Small intestine (tissue), 7 donors: ENCODE measurements around the gene SLC1A4. TPM values are rescaled to one million over a fixed set of nuclear protein-coding genes. Genes with fewer than 3 reads are reported as not detected.
"Not testable (repeated sequence)": the region's sequence is repeated elsewhere in the genome, so short reads cannot be mapped to it uniquely, and the experiment has no call there.

Source experiments
- DNase-seq, 2 donors: peaks; one replicate each; pipeline versions ENCODE4 v3.0.0 to v3.0.0-alpha.2; 2013
- FAIRE-seq: peaks from 2 replicates; lab custom pipeline; 2012; peaks lifted over from hg19 to GRCh38; lab: Jason Lieb, UNC
- H3K27ac ChIP-seq, 3 donors: one replicate each; pipeline ENCODE4 v1.5.1; 2013; ENCODE audit warnings: low read length in 2 of 3, mild to moderate bottlenecking in 2 of 3, control low read depth in 1 of 3, inconsistent platforms in 1 of 3, low read depth in 1 of 3, moderate library complexity in 1 of 3
- H3K27me3 ChIP-seq, 3 donors: one replicate each; pipeline ENCODE4 v1.6.1; 2013; ENCODE audit warnings: low read length in 3 of 3, inconsistent platforms in 1 of 3; ENCODE audit not compliant: control insufficient read depth in 3 of 3, insufficient read depth in 3 of 3
- H3K36me3 ChIP-seq, 3 donors: one replicate each; pipeline ENCODE4 v1.6.1; 2013; ENCODE audit warnings: low read length in 3 of 3, inconsistent platforms in 1 of 3, low read depth in 1 of 3, mild to moderate bottlenecking in 1 of 3, moderate library complexity in 1 of 3; ENCODE audit not compliant: control insufficient read depth in 3 of 3, insufficient read depth in 2 of 3
- H3K4me1 ChIP-seq, 3 donors: one replicate each; pipeline ENCODE4 v1.6.1; 2013; ENCODE audit warnings: low read length in 2 of 3, inconsistent platforms in 1 of 3, low read depth in 1 of 3, mild to moderate bottlenecking in 1 of 3, moderate library complexity in 1 of 3; ENCODE audit not compliant: control insufficient read depth in 3 of 3, insufficient read depth in 2 of 3
- H3K4me3 ChIP-seq, 3 donors: one replicate each; pipeline ENCODE4 v1.5.1; 2013; ENCODE audit warnings: low read length in 3 of 3, control low read depth in 1 of 3, inconsistent platforms in 1 of 3, low read depth in 1 of 3, mild to moderate bottlenecking in 1 of 3, moderate library complexity in 1 of 3
- H3K9me3 ChIP-seq, 2 donors: one replicate each; pipeline ENCODE4 v1.6.1; 2013; ENCODE audit warnings: low read depth in 1 of 2, low read length in 1 of 2; ENCODE audit not compliant: control insufficient read depth in 2 of 2, insufficient read depth in 1 of 2
- WGBS, 3 donors: extraction: QIAGEN DNeasy Blood & Tissue Kit; methylation state at CpG; one replicate each; pipeline ENCODE4 v1.1.7; 2013; 5-methylcytosine and 5-hydroxymethylcytosine counted together
- polyA plus RNA-seq, 4 donors: library from polyadenylated mRNA; stranded (reverse) in 3 of 4; unstranded in 1 of 4; fragments of 200-250 nt in 3 of 4; fragments of 120-200 nt in 1 of 4; gene quantifications; one replicate each; pipeline versions ENCODE4 v1.2.1 to v1.2.3, GENCODE V29; 2013
- donor health status: healthy with polysubstance abuse.
- donor health status: control.
- donor health status: control.
- donor health status: Bipolar disorder and iron deficiency.
- donor health status: healthy.

Gene SLC1A4
- polyA plus RNA-seq, 4 donors = 0.67 to 18.7 (median 3.9) TPM

- DNase-seq (no peak), FAIRE-seq (no peak)
- H3K27ac ChIP-seq = no peak overlapping the region
- H3K9me3 ChIP-seq = no peaks in the 10 kb centered on the region
- no peak overlapping the region for H3K4me3 ChIP-seq
- WGBS, 3 donors = 95 to 98% (median 95%) methylated on average over 8 of the region's 8 CpGs
- H3K4me1 ChIP-seq = no peaks in the 10 kb centered on the region
- peaks cover 2 to 34% (median 8%) of the 10 kb centered on the region in 3 donors for H3K36me3 ChIP-seq
- no peaks in the 10 kb centered on the region for H3K27me3 ChIP-seq
These were observed 30.5 kb downstream of the SLC1A4 start for GRCh38 chr2:65019675-65020195.

- FAIRE-seq, H3K4me1 ChIP-seq, H3K27ac ChIP-seq, H3K27me3 ChIP-seq, DNase-seq, H3K4me3 ChIP-seq, H3K9me3 ChIP-seq: not testable (repeated sequence)
- 92 to 99% (median 96%) methylated on average over 1 of the region's 1 CpG for WGBS, 3 donors
- H3K36me3 ChIP-seq = peaks cover 2 to 35% (median 8%) of the 10 kb centered on the region in 3 donors
These were observed 31.1 kb downstream of the SLC1A4 start for GRCh38 chr2:65020251-65020650.

DNA sequence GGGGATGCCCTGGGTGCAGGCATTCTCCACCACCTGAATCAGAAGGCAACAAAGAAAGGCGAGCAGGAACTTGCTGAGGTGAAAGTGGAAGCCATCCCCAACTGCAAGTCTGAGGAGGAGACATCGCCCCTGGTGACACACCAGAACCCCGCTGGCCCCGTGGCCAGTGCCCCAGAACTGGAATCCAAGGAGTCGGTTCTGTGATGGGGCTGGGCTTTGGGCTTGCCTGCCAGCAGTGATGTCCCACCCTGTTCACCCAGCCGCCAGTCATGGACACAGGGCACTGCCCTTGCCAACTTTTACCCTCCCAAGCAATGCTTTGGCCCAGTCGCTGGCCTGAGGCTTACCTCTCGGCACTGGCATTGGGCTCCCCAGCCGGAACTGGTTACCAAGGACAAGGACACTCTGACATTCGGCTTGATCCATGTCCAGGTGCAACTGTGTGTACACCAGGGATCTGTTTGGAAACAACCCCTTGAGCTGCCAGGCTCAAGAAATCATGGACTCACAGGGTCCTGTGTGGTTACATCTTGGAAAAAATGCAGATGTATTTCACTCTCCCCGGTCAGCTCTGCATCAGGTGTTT is 31.8 kb downstream of the SLC1A4 start:
- Histone ChIP-seq H3K36me3 (peaks cover 2 to 35% (median 8%) of the 10 kb centered on the region in 3 donors), H3K27ac (no peak overlapping the region), H3K4me1 (peaks cover 0 to 6% (median 0%) of the 10 kb centered on the region in 3 donors), H3K9me3 (no peaks in the 10 kb centered on the region), H3K4me3 (no peak overlapping the region), H3K27me3 (no peaks in the 10 kb centered on the region)
- WGBS, 3 donors = 94 to 95% (median 95%) methylated on average over 11 of the region's 11 CpGs
- DNase-seq (no peak), FAIRE-seq (no peak)

GRCh38 chr2:65021709-65022108 is 32.5 kb downstream of the SLC1A4 start:
- Histone ChIP-seq H3K4me3 (no peak overlapping the region), H3K36me3 (peaks cover 2 to 35% (median 8%) of the 10 kb centered on the region in 3 donors), H3K27ac (no peak overlapping the region), H3K9me3 (no peaks in the 10 kb centered on the region), H3K27me3 (no peaks in the 10 kb centered on the region), H3K4me1 (peaks cover 0 to 7% (median 0%) of the 10 kb centered on the region in 3 donors)
- WGBS, 3 donors = 68 to 77% (median 75%) methylated on average over 4 of the region's 4 CpGs
- no peak for DNase-seq
- FAIRE-seq = no peak

DNA sequence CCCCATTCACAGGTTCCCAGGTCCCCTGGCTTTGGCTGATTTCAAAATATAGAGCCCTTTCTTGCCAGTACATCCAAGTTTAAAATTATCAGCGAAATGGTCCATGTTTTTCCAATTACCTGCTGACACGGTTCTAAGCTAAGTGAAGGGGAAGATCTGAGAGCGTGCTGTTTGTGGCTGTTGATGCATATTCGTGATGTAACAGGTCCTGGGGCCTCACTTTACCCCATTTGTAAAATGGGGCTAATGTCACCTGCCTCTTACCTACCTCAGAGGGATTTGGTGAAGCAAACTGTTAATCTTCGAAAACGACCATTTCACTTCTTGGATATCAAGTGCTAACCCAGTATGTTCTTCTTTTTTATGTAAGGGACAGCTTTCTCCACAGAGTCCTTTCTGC is 33.0 kb downstream of the SLC1A4 start:
- H3K36me3 ChIP-seq = peaks cover 2 to 35% (median 8%) of the 10 kb centered on the region in 3 donors
- H3K4me3 ChIP-seq = no peak overlapping the region
- DNase-seq (no peak), FAIRE-seq (no peak)
- no peaks in the 10 kb centered on the region for H3K9me3 ChIP-seq
- WGBS, 3 donors = 93 to 94% (median 94%) methylated on average over 6 of the region's 6 CpGs
- H3K27ac ChIP-seq = no peak overlapping the region
- H3K4me1 ChIP-seq = peaks cover 0 to 7% (median 0%) of the 10 kb centered on the region in 3 donors
- H3K27me3 ChIP-seq = no peaks in the 10 kb centered on the region

DNA sequence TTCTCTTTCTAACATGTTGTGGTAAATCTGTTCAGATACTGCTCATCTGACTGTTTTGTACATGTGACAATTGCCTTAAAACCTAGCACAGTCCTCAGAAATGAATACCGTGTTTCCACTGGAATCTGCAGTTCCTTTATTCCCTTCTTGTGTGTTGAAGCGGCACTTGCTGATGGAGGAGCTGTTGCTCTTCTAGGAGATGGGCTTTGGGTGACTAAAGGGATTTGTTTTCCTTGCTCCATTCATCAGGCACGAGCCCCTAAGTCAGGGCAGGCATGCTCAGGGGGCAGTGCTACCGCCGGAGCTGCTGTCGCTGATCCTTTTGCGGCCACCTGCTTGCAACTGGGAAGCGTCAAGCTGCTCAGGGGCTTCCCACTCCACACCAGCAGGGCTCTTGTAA is 34.5 kb downstream of the SLC1A4 start:
- peaks cover 0 to 7% (median 0%) of the 10 kb centered on the region in 3 donors for H3K4me1 ChIP-seq
- peaks cover 2 to 27% (median 4%) of the 10 kb centered on the region in 3 donors for H3K36me3 ChIP-seq
- H3K9me3 ChIP-seq = no peaks in the 10 kb centered on the region
- H3K4me3 ChIP-seq = no peak overlapping the region
- DNase-seq (no peak), FAIRE-seq (no peak)
- H3K27me3 ChIP-seq = no peaks in the 10 kb centered on the region
- 95 to 98% (median 97%) methylated on average over 8 of the region's 8 CpGs for WGBS, 3 donors
- H3K27ac ChIP-seq = no peak overlapping the region

GRCh38 chr2:65024149-65024829 is 35.1 kb downstream of the SLC1A4 start:
- WGBS, 3 donors = 86 to 90% (median 87%) methylated on average over 7 of the region's 7 CpGs

DNA sequence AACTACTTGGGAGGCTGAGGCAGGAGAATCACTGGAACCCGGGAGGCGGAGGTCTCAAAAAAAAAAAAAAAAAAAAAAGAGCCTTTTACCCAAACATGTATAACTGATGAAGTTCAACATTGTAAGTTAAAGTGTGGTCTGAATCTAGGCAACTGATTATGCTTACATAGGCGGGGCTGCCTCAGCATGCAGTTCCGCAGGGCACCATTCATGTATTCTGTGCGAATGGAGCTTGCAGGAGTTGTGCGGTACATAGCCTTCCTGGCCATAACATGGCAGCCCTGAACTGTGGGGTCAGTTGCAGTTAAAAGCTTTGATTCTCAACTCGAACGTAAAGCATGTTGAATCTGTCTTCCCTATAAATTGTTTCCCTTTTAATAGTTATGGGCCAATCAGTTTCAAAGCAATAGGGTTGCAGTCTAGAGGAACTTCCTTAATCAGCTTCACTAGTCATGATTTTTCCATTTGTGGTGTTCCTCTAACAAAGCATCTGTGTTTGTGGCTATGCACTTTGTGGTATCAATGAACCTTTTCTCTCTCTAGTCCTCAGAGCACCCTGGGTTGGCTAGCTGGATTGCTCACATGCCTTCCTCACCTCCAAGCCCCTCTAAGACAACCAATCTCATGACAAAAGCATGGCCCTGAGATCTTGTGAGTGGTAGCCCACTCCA is 36.4 kb downstream of the SLC1A4 start:
- DNase-seq (peak in 1 of 2 donors; percentile 22), FAIRE-seq (no peak)
- 88 to 92% (median 88%) methylated on average over 8 of the region's 8 CpGs for WGBS, 3 donors

More at GRCh38 chr2:65024149-65024829, 35.1 kb downstream of the SLC1A4 start:
- H3K9me3 ChIP-seq = no peaks in the 10 kb centered on the region
- H3K36me3 ChIP-seq = peaks cover 0 to 24% (median 3%) of the 10 kb centered on the region in 3 donors
- H3K27me3 ChIP-seq = no peaks in the 10 kb centered on the region
- no peak overlapping the region for H3K4me3 ChIP-seq
- DNase-seq (no peak), FAIRE-seq (no peak)
- H3K4me1 ChIP-seq = peaks cover 0 to 7% (median 0%) of the 10 kb centered on the region in 3 donors
- no peak overlapping the region for H3K27ac ChIP-seq

More for the DNA sequence above, 36.4 kb downstream of the SLC1A4 start:
- peaks cover 0 to 19% (median 0%) of the 10 kb centered on the region in 3 donors for H3K36me3 ChIP-seq
- no peak overlapping the region for H3K4me3 ChIP-seq
- H3K27ac ChIP-seq = peak overlapping the region in 1 of 3 donors; percentile 40
- H3K4me1 ChIP-seq = peaks cover 0 to 7% (median 0%) of the 10 kb centered on the region in 3 donors
- H3K27me3 ChIP-seq = no peaks in the 10 kb centered on the region
- H3K9me3 ChIP-seq = no peaks in the 10 kb centered on the region
